Right forelimb (tissue), 1 donor: Measurements from ENCODE around the gene RAB40B.
"Not testable (repeated sequence)": the region's sequence is repeated elsewhere in the genome, so short reads cannot be mapped to it uniquely, and the experiment has no call there.

Experiments
- DNase-seq: peaks from one replicate; pipeline ENCODE4 v3.0.0-alpha.2; 2018

The RAB40B gene

GRCh38 chr17:82698065-82698973 lies at the start of gene RAB40B:
TSS of gene RAB40B (minus strand) at chr17:82698698. CDS start at chr17:82698596, 102 bp downstream.
- peak; percentile 99 for DNase-seq

- DNase-seq, result no peak
Observed at GRCh38 chr17:82745524-82745923, 47.0 kb upstream of the RAB40B start.

- not testable (repeated sequence) for DNase-seq
Observed at GRCh38 chr17:82744736-82745135, 46.2 kb upstream of the RAB40B start.

GRCh38 chr17:82743344-82744219 lies 45.1 kb upstream of the RAB40B start:
- no peak for DNase-seq

GRCh38 chr17:82740906-82741759 lies 42.6 kb upstream of the RAB40B start:
- no peak for DNase-seq

- DNase-seq, result no peak
Observed at GRCh38 chr17:82737967-82738877, 39.7 kb upstream of the RAB40B start.

GRCh38 chr17:82736511-82737185 lies 38.1 kb upstream of the RAB40B start:
- no peak for DNase-seq

GRCh38 chr17:82734987-82735866 lies 36.7 kb upstream of the RAB40B start, which contains the start of gene FN3K:
TSS of gene FN3K (plus strand) at chr17:82735615. CDS start at chr17:82735637, 22 bp downstream.
- peak; percentile 87 for DNase-seq

- no peak for DNase-seq
Observed at GRCh38 chr17:82732118-82732743, 33.7 kb upstream of the RAB40B start.

GRCh38 chr17:82729479-82730260 lies 31.2 kb upstream of the RAB40B start:
- no peak for DNase-seq

- no peak for DNase-seq
Observed at GRCh38 chr17:82726427-82726826, 27.9 kb upstream of the RAB40B start.

- no peak for DNase-seq
Observed at GRCh38 chr17:82723169-82723807, 24.8 kb upstream of the RAB40B start.

- no peak for DNase-seq
Observed at GRCh38 chr17:82722341-82723013, 24.0 kb upstream of the RAB40B start.

- no peak for DNase-seq
Observed at GRCh38 chr17:82720204-82720603, 21.7 kb upstream of the RAB40B start.

- DNase-seq, result no peak
Observed at GRCh38 chr17:82718986-82719685, 20.6 kb upstream of the RAB40B start.

- DNase-seq, result peak; percentile 97
Observed at GRCh38 chr17:82716203-82717010, 17.9 kb upstream of the RAB40B start, which contains the start of gene FN3KRP. TSS of gene FN3KRP (plus strand) at chr17:82716706. CDS start at chr17:82716756, 50 bp downstream.
